ENCODE results near the gene OLIG3.

Gene OLIG3

DNA sequence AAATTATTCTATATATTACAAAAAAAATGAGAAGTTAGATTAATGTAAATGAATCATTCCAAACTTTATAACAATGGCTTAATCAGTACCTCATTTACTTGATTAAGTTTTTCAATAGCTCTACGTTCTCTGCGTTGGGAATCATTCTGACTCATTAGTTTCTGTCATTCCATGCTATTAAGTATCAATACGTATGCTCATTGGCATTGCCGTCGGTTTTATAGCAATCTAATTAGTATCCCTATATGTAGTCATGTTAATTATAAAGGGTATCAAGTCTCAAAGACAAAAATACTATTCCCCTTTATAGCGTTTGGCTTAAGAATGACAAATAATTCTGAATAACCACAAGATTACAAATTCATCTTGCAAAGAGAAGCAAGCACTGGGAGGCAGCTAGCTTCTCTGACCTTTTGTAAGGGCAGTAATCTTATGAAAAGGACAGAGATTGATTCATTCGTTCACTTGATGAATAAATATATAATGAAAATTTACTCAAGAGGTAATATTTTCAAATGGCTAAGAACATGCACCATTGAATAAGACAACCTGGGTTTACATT is 41.8 kb downstream of the OLIG3 start:
- FAIRE-seq = no peak
- TF ChIP-seq POLR2A (IDR thresholded peaks at IDR 0.05; ENCODE audit: low read depth, low read length) = no peak
- no peak for DNase-seq (ENCODE audit: insufficient read length)

DNA sequence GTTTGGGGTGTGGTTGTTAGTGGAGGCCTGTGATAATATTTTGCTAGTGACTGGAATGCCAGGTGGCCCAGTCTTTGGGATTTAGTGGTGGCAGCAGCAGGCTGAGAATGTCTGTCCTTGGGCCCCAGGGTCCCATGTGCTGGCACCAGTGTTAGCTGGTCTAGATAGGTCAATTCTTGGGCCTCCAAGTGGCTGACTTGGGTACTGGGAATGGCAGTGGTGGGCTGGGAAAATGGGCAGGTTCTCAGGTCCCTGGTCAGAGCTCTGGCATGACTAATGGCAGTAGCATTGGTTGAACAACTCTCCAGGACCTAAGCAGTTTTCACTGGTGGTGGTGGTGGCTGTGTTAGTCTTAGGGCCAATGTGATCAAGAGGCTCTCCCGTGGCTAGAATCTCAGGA is 50.3 kb downstream of the OLIG3 start:
- DNase-seq (ENCODE audit: insufficient read length) (no peak), FAIRE-seq (no peak)
- TF ChIP-seq POLR2AphosphoS5 (IDR thresholded peaks at IDR 0.05; ENCODE audit: low read depth, low read length) = no peak
- TF ChIP-seq POLR2A (IDR thresholded peaks at IDR 0.05; ENCODE audit: low read depth, low read length) = no peak
- TF ChIP-seq TAF1 (IDR thresholded peaks at IDR 0.05; ENCODE audit: borderline replicate concordance, low read depth, low read length) = no peak
